Stimulated activated CD8-positive, alpha-beta memory T cell treated with anti-CD3 and anti-CD28 coated beads, Interleukin-2, amount 100 ng/mL, for 1 hour (primary cell): ENCODE data around the gene ICOSLG.
"Not testable (repeated sequence)": the region's sequence is repeated elsewhere in the genome, so short reads cannot be mapped to it uniquely, and the experiment has no call there.

Experiments used
- DNase-seq, 2 donors: peaks; one replicate each; pipeline ENCODE4 v3.0.0-alpha.2; 2020; ENCODE audit warnings: low read depth in 2 of 2

Gene ICOSLG

DNA sequence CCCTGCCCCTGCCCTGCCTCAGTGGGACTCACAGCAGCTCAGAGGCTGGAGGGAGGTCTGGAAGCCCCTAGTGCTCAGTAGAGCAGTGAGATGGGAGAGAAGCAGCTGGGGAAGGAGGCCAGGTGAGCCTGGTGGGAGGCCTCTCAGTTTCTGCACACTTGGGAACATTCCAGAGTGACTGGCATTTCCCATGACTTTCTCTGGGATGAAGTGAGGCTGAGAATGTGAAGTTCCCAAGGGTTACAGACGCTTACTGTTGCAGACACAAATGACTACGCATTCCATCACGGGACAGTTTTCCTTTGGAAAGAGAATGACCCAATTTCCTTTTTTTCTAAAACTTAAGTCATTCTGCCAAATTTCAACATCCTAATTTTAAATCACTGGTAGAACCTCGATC, 59.2 kb downstream of the ICOSLG start:
- not testable (repeated sequence) for DNase-seq

DNA sequence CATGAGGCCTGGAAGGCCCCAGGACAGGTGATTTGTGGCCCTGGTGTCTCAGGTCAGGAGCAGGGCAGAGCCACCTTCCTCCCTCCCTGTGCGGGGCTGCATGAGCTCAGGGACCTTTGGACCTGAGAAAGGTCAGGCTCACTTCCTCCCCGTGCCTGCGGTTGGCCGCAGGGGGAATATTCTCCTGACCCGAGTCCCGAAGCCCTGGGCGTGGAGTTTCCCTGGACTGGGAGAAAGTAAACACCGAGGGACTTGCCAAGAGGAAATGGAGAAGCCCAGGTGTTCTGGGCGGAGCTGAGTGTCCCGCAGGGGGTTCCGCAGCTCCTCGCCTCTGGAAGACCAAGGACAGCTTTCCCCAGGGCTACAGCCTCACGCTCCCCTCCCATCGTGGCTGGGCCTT, 64.6 kb downstream of the ICOSLG start:
- DNase-seq, result not testable (repeated sequence)

DNA sequence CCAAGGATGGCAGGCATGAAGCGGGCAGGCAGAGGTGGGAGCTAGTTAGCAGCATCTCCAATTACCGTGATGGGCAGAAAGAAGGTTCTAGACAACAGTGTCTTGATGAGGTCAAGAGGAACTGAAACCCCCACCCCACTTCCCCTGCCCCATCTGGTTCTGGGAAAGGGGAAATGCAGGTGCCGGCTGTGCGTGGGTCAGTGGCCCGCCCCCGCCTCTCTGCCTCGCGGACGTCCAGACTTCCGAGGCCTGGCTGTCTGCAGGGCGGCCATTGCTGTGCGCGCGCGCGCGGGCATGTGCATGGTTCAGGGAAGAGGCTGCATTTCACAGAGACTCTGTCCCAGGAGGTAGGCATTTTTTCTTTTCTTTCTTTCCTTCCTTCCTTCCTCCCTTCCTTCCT, 65.6 kb downstream of the ICOSLG start:
- not testable (repeated sequence) for DNase-seq
